Measurements from ENCODE around the gene SPDYE4.

SPDYE4 gene

DNA sequence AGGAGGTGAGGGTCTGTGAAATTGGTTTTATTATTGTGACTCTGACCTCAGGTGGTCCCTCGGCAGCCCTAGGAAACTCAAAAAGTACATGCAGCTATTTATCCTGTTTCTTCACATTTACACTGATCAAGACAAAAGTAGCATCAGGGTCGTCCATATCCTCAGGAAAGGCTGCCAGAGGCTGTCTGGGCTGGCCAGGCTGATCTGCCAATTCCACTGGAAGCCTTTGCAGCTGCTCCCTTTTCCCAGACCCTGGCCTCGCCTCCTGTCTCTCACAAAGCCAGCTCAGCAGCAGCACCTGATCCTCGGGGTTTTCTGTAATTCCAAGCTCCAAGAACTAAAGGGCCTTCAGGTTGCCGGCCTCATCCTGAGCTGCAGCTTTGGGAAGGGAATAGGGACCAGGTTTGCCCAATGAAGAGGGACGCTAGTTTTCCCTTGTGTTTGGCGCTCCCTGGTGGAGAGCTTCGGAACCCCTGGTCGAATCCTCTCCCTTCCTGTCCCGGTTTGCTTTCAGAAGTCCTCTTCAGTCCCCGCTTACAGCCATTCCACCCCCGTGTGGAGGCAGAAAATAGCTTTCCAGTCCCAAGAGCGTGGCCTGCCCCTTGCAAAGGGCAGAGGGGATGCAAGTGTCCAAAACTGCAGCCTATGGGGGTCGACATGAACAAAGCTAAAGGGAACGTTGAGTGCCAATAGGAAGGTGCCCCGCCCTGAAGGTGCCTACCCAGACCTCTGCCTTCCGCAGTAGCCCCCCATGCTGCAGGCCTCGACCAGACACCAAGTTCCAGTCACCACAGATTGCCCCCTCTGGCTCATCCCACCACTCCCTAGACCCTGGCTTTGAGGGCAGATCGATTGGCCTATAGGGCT, 27.4 kb upstream of the SPDYE4 start:
- DNase-seq (ENCODE audit: low read depth in 2 of 2): peak; percentile 40 to 70

DNA sequence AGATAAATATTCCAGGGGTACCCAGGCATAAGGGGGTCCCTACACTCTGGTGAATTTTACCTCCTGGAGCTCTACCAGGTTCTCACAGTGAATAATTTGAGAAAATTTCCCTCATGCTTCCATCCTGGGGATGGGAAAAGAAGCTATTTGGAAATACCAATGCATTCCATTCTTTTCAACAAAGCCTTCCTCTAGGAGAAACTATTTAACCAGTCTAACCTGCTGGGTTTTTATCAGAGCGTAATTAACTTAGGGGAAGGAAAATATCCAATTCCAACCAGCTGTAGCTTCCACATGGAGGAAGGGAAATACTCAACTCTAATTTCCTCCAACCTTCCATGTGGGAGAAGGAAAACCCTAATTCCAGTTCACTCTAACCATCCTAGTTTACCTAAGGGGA, 23.8 kb upstream of the SPDYE4 start:
- DNase-seq (ENCODE audit: low read depth in 2 of 2): no peak

GRCh38 chr17:8781776-8782175, 23.4 kb upstream of the SPDYE4 start:
- no peak for DNase-seq (ENCODE audit: low read depth in 2 of 2)

DNA sequence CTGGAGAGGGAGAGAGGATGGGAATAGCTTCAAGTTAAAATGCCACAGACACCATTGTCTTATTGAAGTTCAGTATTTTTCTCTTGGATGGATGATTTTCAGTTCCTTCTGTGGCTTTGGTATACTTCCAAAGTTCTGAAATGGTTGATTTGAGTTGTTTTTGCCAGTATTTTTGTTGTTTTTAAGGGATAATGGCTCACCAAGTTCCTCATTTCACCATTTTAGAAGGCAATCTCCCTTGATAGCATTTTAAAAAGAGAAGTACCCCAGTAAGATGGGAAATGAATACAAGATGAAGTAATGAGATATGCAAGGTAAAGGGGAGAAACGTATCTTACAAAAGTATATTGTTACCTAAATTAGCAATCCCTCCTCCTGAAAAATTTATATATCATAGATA, 18.5 kb upstream of the SPDYE4 start:
- DNase-seq (ENCODE audit: low read depth in 2 of 2): no peak

- DNase-seq (ENCODE audit: low read depth in 2 of 2): no peak
Observed at GRCh38 chr17:8776248-8776647, 17.9 kb upstream of the SPDYE4 start.

- no peak for DNase-seq (ENCODE audit: low read depth in 2 of 2)
Observed at GRCh38 chr17:8766731-8767130, 8.4 kb upstream of the SPDYE4 start.

GRCh38 chr17:8762012-8762411, 3.7 kb upstream of the SPDYE4 start:
- DNase-seq (ENCODE audit: low read depth in 2 of 2): no peak

DNA sequence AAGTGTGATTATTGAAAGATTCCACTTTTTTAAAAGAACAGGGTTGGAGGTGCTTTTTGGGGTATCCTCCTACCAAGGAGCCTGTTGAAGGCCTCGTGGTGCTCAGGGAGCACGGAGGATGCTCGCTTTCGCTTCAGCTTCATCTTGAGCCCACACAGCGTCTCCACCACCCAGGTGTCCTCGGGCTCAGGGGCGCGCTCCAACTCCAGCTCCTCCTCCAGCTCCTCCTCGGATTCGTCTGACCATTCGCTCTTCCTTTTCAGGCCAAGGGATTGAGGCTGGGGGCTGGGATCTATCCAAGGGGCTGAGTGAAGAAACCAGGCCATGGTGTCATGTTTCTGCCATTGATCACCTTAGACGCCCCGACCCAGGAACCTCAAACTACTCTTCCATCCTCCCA, 1.2 kb downstream of the SPDYE4 start:
- no peak for DNase-seq (ENCODE audit: low read depth in 2 of 2)

- no peak for DNase-seq (ENCODE audit: low read depth in 2 of 2)
Observed at GRCh38 chr17:8755590-8756255, 2.6 kb downstream of the SPDYE4 start.

DNA sequence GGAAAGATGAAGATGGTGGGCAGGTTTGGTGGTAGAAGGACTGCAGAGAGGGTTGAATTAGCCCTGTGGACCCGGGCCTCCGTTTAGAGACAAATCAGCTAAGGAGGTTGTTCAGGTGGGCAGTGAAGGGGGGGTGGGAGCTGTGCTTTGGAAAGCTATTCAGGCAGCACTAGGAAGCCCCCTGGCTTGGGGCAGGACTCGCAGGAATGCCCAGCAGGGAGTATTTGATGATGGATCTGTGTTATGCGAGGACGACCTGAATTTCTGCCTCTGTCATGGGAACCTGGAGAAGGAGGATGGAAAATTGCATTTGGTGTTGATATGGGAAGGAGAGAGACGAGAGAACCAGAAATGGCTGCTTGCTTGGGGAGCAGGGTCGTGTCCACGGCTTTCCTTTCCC, 3.5 kb downstream of the SPDYE4 start:
- DNase-seq (ENCODE audit: low read depth in 2 of 2): no peak

- DNase-seq (ENCODE audit: low read depth in 2 of 2): no peak
Observed at GRCh38 chr17:8753976-8754440, 4.3 kb downstream of the SPDYE4 start.

- DNase-seq (ENCODE audit: low read depth in 2 of 2): no peak
Observed at GRCh38 chr17:8753136-8753975, 5.0 kb downstream of the SPDYE4 start.

- DNase-seq (ENCODE audit: low read depth in 2 of 2): no peak
Observed at GRCh38 chr17:8749616-8750015, 8.7 kb downstream of the SPDYE4 start.

DNA sequence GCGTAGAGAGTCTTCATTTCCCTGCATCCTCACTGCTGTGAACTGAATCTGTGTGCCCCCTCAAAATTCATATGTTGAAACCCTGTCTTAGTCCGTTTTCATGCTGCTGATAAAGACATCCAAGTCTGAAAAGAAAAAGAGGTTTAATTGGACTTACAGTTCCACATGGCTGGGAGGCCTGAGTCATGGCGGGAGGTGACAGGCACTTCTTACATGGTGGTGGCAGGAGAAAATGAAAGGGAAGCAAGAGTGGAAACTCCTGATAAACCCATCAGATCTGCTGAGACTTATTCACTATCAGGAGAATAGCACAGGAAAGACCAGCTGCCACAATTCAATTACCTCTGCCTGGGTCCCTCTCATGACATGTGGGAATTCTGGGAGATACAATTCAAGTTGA, 10.6 kb downstream of the SPDYE4 start:
- DNase-seq (ENCODE audit: low read depth in 2 of 2): no peak

DNA sequence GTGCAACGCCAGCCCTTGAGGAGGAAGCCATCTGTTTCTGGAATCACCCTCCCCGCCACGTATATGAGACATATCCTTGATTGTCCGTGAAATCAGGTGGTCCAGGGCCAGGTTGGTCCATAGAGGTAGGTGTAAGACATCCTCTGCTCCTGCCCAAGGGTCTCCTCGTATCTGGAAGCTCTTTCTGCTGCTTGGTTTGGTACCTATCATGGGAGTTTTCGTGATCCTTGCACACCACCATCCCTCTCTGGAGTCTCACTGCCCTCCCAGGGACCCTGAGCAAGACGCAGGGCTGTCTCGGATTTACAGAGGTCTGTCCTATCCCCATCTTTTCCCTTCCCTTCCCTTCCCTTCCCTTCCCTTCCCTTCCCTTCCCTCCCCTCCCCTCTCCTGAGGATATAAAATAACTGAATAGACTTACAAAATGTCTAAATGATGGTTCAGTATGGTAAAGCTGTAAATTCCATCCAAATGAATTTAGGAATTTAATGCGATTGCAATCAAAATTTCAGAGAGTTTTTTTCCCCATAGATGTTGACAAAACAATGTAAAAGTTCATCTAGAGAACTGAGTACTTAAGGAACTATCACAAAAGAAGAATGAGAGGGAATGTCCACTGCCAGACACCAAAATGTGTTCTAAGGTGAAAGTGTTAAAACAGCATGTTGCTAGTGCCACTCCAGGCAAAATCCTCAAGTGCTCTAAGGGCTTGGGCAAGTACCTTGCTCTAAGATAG, 11.7 kb downstream of the SPDYE4 start:
- DNase-seq (ENCODE audit: low read depth in 2 of 2): no peak

DNA sequence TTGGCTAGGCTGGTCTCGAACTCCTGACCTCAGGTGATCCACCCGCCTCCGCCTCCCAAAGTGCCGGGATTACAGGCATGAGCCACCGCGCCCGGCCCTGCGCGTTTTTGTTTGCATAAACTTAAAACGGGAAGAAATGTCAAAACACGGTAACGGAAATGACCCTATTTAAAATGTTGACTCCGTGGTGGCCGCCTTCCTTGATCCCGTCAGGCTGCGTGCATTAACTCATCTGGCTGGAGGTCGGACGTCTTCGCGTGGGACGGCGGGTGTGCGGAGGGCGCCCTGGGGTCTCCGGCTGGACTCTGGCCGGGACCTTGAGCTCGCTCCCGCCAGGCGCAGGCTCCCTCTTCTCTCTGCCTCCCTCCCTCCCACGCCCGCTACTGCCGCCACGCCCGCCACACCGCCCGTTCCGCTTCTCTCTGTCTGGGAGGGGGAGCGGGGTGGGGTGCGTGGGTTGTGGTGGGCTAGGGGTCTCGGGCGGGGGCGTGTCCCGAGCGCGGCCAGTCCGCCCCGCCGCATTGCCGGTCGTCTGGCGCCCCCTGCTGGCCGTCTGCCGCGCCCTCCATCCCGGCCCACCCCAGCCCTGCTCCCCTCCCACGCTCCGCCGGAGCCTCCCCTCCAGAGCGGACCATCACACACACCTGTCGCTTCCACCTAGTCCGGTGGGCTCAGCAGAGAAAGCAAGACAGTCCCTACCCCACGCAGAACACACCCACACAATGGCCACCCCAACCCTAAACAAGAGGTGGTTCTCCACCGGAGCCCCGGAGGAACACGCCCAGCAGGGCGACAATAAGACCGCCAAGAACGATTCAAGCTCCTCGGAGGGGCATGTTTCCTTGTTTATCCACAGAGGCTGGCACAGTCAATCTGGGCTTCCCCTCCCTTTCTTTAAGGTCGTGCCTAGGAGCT, 12.5 kb downstream of the SPDYE4 start:
- DNase-seq (ENCODE audit: low read depth in 2 of 2): peak; percentile 52 to 73

DNA sequence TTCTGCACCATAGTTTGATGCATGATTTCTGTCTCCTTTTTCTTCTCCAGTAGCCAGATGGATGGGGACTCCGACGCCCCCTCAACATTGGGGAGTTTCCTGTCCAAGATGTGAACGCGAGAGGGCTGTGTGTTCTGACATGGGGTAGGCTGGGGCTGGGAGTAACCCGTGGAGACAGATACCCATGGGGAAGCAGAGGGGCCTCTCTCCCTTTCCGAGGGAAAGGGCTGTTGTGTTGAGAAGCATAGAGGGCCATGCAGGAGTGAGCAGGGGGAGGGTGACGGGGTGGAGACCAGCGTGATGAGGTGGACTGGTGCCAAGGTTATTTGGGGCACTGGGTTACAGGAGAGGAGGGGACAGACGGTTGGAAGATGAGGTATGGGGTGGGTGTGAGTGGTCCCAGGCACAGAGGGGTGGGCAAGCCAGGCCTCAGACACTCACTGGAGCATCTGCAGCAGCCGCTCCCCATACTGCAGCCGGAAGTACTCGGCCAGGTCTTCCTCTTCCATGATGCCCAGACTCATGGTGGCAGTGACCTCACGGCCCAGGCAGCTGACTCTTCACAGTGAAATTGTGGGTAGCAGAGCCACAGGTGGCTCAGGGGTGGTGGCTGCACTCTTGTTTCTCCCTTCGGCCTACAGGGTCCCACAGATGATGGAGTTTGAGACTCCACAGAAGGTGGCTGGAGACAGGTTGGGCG, 14.1 kb downstream of the SPDYE4 start:
- DNase-seq (ENCODE audit: low read depth in 2 of 2): no peak

GRCh38 chr17:8742819-8743218, 15.5 kb downstream of the SPDYE4 start:
- DNase-seq (ENCODE audit: low read depth in 2 of 2): no peak

- DNase-seq (ENCODE audit: low read depth in 2 of 2): no peak
Observed at GRCh38 chr17:8742274-8742673, 16.1 kb downstream of the SPDYE4 start.

DNA sequence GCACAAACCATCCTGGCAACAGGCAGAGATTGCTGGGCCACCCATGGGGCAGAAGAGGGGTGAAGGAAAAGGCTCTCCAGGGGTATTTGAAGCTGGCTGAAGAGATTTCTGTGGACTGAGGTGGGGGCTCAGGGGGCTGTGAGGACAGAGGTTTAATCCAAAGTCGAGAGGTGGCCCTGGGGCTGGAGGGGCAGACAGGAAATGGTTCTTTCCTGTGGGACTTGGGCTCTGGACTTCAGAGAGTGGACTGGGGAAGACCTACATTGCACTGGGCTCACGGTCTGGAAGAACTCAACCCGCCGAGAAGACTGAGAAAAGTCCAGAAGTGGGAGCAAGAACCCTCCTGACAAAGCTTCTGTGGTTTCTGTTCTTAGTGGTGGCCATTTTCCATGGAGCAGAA, 16.6 kb downstream of the SPDYE4 start:
- no peak for DNase-seq (ENCODE audit: low read depth in 2 of 2)

Data from stimulated activated CD4-positive, alpha-beta T cell treated with anti-CD3 and anti-CD28 coated beads, Interleukin-12 subunit alpha, Interleukin-12 subunit beta, amount 100 ng/mL, for 24 hours (primary cell).